Endothelial cell of hepatic sinusoid (primary cell): ENCODE data around the gene CHD6.

Source experiments
- in situ Hi-C: cut with HindIII; loops from 2 replicates; pipeline ENCODE4 v1.10.0; 2017; ENCODE audit warnings: low sequenced_read_pairs

The CHD6 gene

GRCh38 chr20:41468994-41469600 lies 149.1 kb downstream of the CHD6 start:
- in situ Hi-C loops, result no loop called here

- in situ Hi-C loops, result no loop called here
Observed at GRCh38 chr20:41467690-41468089, 150.5 kb downstream of the CHD6 start.

- in situ Hi-C loops, result no loop called here
Observed at GRCh38 chr20:41467220-41467619, 151.0 kb downstream of the CHD6 start.

- in situ Hi-C loops, result no loop called here
Observed at GRCh38 chr20:41463567-41463966, 154.6 kb downstream of the CHD6 start.

- in situ Hi-C loops, result no loop called here
Observed at GRCh38 chr20:41462372-41463161, 155.6 kb downstream of the CHD6 start.

- in situ Hi-C loops, result no loop called here
Observed at GRCh38 chr20:41458761-41459160, 159.4 kb downstream of the CHD6 start.

GRCh38 chr20:41457173-41457857 lies 160.9 kb downstream of the CHD6 start:
- in situ Hi-C loops, result no loop called here

- in situ Hi-C loops, result no loop called here
Observed at GRCh38 chr20:41456351-41456750, 161.8 kb downstream of the CHD6 start.

- in situ Hi-C loops, result no loop called here
Observed at GRCh38 chr20:41454250-41454649, 163.9 kb downstream of the CHD6 start.

GRCh38 chr20:41453010-41453950 lies 164.9 kb downstream of the CHD6 start:
- in situ Hi-C loops, result no loop called here

GRCh38 chr20:41452226-41452625 lies 166.0 kb downstream of the CHD6 start:
- in situ Hi-C loops, result no loop called here

- in situ Hi-C loops, result no loop called here
Observed at GRCh38 chr20:41447006-41447405, 171.2 kb downstream of the CHD6 start.

GRCh38 chr20:41446456-41446855 lies 171.7 kb downstream of the CHD6 start:
- in situ Hi-C loops, result no loop called here

GRCh38 chr20:41444821-41445220 lies 173.4 kb downstream of the CHD6 start:
- in situ Hi-C loops, result no loop called here

GRCh38 chr20:41443691-41444090 lies 174.5 kb downstream of the CHD6 start:
- in situ Hi-C loops, result no loop called here

GRCh38 chr20:41440882-41441281 lies 177.3 kb downstream of the CHD6 start:
- in situ Hi-C loops, result no loop called here

- in situ Hi-C loops, result no loop called here
Observed at GRCh38 chr20:41437836-41438235, 180.3 kb downstream of the CHD6 start.

- in situ Hi-C loops, result no loop called here
Observed at GRCh38 chr20:41436679-41437078, 181.5 kb downstream of the CHD6 start.

GRCh38 chr20:41433203-41433602 lies 185.0 kb downstream of the CHD6 start:
- in situ Hi-C loops, result no loop called here

- in situ Hi-C loops, result no loop called here
Observed at GRCh38 chr20:41432746-41433145, 185.4 kb downstream of the CHD6 start.

GRCh38 chr20:41428285-41428684 lies 189.9 kb downstream of the CHD6 start:
- in situ Hi-C loops, result no loop called here
